GM21528 (cell line): ENCODE measurements around the gene RO60.
A peak's percentile ranks its signal among the peaks of the same experiment; 100 is the strongest.

Source experiments
- ATAC-seq: cut with Tn5 transposase; IDR thresholded peaks from one replicate; pipeline ENCODE4 v1.9.1; 2021; ENCODE audit warnings: mild to moderate bottlenecking, moderate library complexity; ENCODE audit not compliant: unreplicated experiment, low FRiP score

The RO60 gene

DNA sequence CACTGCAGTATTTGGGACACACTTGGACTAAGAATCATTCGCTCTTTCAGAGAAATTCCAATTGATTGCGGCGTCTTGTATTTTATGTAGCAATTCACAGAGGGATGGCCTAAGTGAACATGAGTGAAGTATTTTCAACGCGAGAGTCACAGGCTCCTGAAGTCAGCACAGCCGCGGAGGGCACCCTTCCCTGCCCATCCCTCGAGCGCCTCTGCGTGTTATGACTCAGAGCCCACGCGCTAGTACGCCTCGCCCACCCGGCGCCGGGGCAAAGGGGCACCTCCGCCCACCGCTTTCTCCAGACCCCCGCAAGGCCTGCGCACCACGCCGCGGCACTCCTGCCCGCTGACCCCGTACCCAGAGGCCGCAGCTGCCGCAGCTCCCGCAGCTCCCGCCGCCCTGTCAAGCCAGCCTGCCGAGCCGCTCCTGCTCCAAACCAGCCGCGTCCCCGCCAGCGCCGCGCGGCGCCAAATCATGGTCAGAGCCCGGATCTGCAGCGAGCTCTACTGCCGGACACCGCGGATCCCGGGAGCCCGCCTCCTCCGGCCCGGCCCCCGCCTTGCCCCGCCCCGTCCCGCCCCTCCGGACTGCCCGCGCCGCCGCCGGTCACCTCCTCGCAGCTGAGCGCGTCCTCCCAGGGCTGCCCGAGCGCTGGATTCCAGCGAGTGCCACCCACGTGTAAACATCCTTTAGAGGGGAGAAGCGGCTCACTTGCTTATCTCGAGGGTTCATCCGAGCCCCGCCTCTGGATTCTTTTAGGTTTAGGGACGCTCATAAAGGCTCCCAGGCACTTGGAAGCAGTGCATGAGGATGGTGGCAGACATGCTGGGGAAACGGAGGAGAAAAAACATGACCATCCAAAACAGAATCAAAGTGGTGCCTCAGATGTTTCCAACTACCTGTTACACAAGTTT, 45.8 kb downstream of the RO60 start, which contains the start of gene GLRX2:
Gene GLRX2 (minus strand): TSS at position 508 of the 914 bp plus-strand sequence. CDS start 32 bp downstream, at position 476.
- peak; percentile 94 for ATAC-seq

GRCh38 chr1:193105821-193106177, 46.4 kb downstream of the RO60 start:
- ATAC-seq: no peak

- ATAC-seq: no peak
Measured at GRCh38 chr1:193108471-193108870, 49.1 kb downstream of the RO60 start.
